Pancreas (tissue), 10 donors: ENCODE measurements around the gene ZNF280B. TPM values are rescaled to one million over a fixed set of nuclear protein-coding genes. Genes with fewer than 3 reads are reported as not detected.
"Not testable (repeated sequence)": the region's sequence is repeated elsewhere in the genome, so short reads cannot be mapped to it uniquely, and the experiment has no call there.

Source experiments
- ATAC-seq, 4 donors: fragments of 200-7000 bp; cut with Tn5 transposase; one replicate each; pipeline versions ENCODE4 v1.8.0 to v1.9.1; 2020; ENCODE audit warnings: mild to moderate bottlenecking in 4 of 4, moderate library complexity in 4 of 4
- DNase-seq, 6 donors: peaks; one replicate each; pipeline ENCODE4 v3.0.0-alpha.2; 2020
- FAIRE-seq: peaks from 2 replicates; lab custom pipeline; 2012; peaks lifted over from hg19 to GRCh38; lab: Jason Lieb, UNC
- H3K27ac ChIP-seq, 4 donors: fragments of 200-600 bp; sonication (generic); 1 replicate in 3 of 4; 2 replicates in 1 of 4; pipeline versions ENCODE4 v1.5.0 to v1.8.0; 2020
- H3K27me3 ChIP-seq, 4 donors: fragments of 200-600 bp; one replicate each; pipeline ENCODE4 v1.8.0; 2021
- H3K36me3 ChIP-seq, 3 donors: fragments of 200-600 bp; sonication (generic) in 1 of 3; one replicate each; pipeline versions ENCODE4 v1.5.0 to v1.8.0; 2020 to 2021
- H3K4me1 ChIP-seq, 3 donors: fragments of 200-600 bp; one replicate each; pipeline ENCODE4 v1.8.0; 2021
- H3K4me3 ChIP-seq, 4 donors: fragments of 200-600 bp; sonication (generic) in 2 of 4; one replicate each; pipeline versions ENCODE4 v1.5.0 to v1.8.0; 2020 to 2021
- H3K9me3 ChIP-seq, 4 donors: fragments of 200-600 bp; one replicate each; pipeline ENCODE4 v1.8.0; 2021
- CTCF ChIP-seq, 4 donors: fragments of 200-600 bp; sonication (generic) in 3 of 4; IDR thresholded peaks; one replicate each; pipeline versions ENCODE4 v1.5.0 to v1.8.0; 2021; ENCODE audit warnings: antibody characterized with exemption in 4 of 4
- WGBS, 2 donors: extraction: QIAGEN DNeasy Blood & Tissue Kit; methylation state at CpG; one replicate each; pipeline ENCODE4 v1.1.7; 2013; 5-methylcytosine and 5-hydroxymethylcytosine counted together
- intact Hi-C, 3 donors: fragments of 100-400 bp; cut with DNase I; formaldehyde crosslinking; loops; one replicate each; pipeline versions ENCODE4 v1.11.1 to v1.14.2; 2022
- polyA plus RNA-seq, 2 donors: library from polyadenylated mRNA; stranded (reverse); fragments of 200-250 nt; gene quantifications; one replicate each; pipeline ENCODE4 v1.2.3, GENCODE V29; 2013
- total RNA-seq, 6 donors: library from RNA; stranded (reverse); fragmentation: NEBNext Ultra II Directional in 4 of 6; extraction: Animal tissue kit (Norgen Biotek cat#: 25700) in 4 of 6; gene quantifications; one replicate each; pipeline versions ENCODE4 v1.2.1 to v1.2.4, GENCODE V29; 2021 to 2023
- donor health status: healthy with polysubstance abuse.
- donor health status: DM: no; HTN: no; CAD: no; lungs with moderate emphysema.
- donor health status: DM: no; HTN: no; CAD: no.
- donor health status: control.
- donor health status: control.
- donor health status: Bipolar disorder and iron deficiency.
- donor health status: DM: yes; HTN: yes; CAD: no.
- donor health status: DM: no; HTN: no; CAD: no.
- donor health status: DM: no; HTN: no; CAD: no.
- donor health status: DM: yes; HTN: yes; CAD: no.

The ZNF280B gene
- total and polyA plus RNA-seq, 8 donors, result 0.38 to 1.3 (median 0.89) TPM

- Histone ChIP-seq H3K36me3 (no peaks in the 10 kb centered on the region), H3K9me3 (no peaks in the 10 kb centered on the region), H3K27me3 (no peaks in the 10 kb centered on the region), H3K4me3 (no peak overlapping the region), H3K4me1 (no peaks in the 10 kb centered on the region), H3K27ac (no peak overlapping the region)
- TF ChIP-seq CTCF (IDR thresholded peaks at IDR 0.05), result no peak
- DNase-seq (no peak), ATAC-seq (no peak), FAIRE-seq (no peak)
- intact Hi-C loops, result no loop called here
- WGBS, 2 donors, result 70 to 81% methylated on average over 2 of the region's 2 CpGs
Observed at GRCh38 chr22:22474733-22475132, 33.8 kb downstream of the ZNF280B start.

GRCh38 chr22:22471104-22471503 is 37.4 kb downstream of the ZNF280B start:
- FAIRE-seq, H3K4me1 ChIP-seq, H3K27me3 ChIP-seq, H3K27ac ChIP-seq, H3K36me3 ChIP-seq, DNase-seq, H3K4me3 ChIP-seq, ATAC-seq, intact Hi-C loops, H3K9me3 ChIP-seq: not testable (repeated sequence)
- 85 to 86% methylated on average over 5 of the region's 5 CpGs for WGBS, 2 donors

GRCh38 chr22:22469527-22469926 is 39.0 kb downstream of the ZNF280B start:
- FAIRE-seq (no peak), ATAC-seq (no peak), DNase-seq (no peak)
- no peaks in the 10 kb centered on the region for H3K9me3 ChIP-seq
- H3K36me3 ChIP-seq, result no peaks in the 10 kb centered on the region
- no peak overlapping the region for H3K4me3 ChIP-seq
- no peak for TF ChIP-seq CTCF (IDR thresholded peaks at IDR 0.05)
- H3K4me1 ChIP-seq, result no peaks in the 10 kb centered on the region
- H3K27ac ChIP-seq, result no peak overlapping the region
- intact Hi-C loops, result loop anchor here in 1 of 3 donors (10.0 kb wide), 1 partner anchor 485 kb away; no protein-coding TSS in a partner anchor
- 59 to 68% methylated on average over 2 of the region's 2 CpGs for WGBS, 2 donors
- H3K27me3 ChIP-seq, result no peaks in the 10 kb centered on the region

GRCh38 chr22:22468794-22469469 is 39.6 kb downstream of the ZNF280B start:
- intact Hi-C loops, result loop anchor here in 1 of 3 donors (10.0 kb wide), 1 partner anchor 486 kb away; no protein-coding TSS in a partner anchor
- not testable (repeated sequence) for H3K27ac ChIP-seq, H3K4me3 ChIP-seq, FAIRE-seq, H3K27me3 ChIP-seq, DNase-seq, H3K36me3 ChIP-seq, ATAC-seq, H3K4me1 ChIP-seq, H3K9me3 ChIP-seq
- WGBS, 2 donors, result 86 to 88% methylated on average over 11 of the region's 11 CpGs

- FAIRE-seq, result no peak
- H3K36me3 ChIP-seq, result no peaks in the 10 kb centered on the region
- no peak for DNase-seq
- no peak for ATAC-seq
- no peak overlapping the region for H3K27ac ChIP-seq
- TF ChIP-seq CTCF (IDR thresholded peaks at IDR 0.05), result no peak
- H3K9me3 ChIP-seq, result no peaks in the 10 kb centered on the region
- H3K27me3 ChIP-seq, result peaks cover 0 to 8% (median 0%) of the 10 kb centered on the region in 4 donors
- WGBS, 2 donors, result 59 to 67% methylated on average over 1 of the region's 1 CpG
- no peaks in the 10 kb centered on the region for H3K4me1 ChIP-seq
- intact Hi-C loops, result loop anchor here in 1 of 3 donors (10.0 kb wide), 1 partner anchor 488 kb away; no protein-coding TSS in a partner anchor
- no peak overlapping the region for H3K4me3 ChIP-seq
Observed at GRCh38 chr22:22467112-22467511, 41.4 kb downstream of the ZNF280B start.

- no peak for TF ChIP-seq CTCF (IDR thresholded peaks at IDR 0.05)
- peaks cover 0 to 8% (median 3%) of the 10 kb centered on the region in 4 donors for H3K27me3 ChIP-seq
- no peak overlapping the region for H3K4me3 ChIP-seq
- no peaks in the 10 kb centered on the region for H3K9me3 ChIP-seq
- intact Hi-C loops, result loop anchor here in 1 of 3 donors (10.0 kb wide), 1 partner anchor 489 kb away; no protein-coding TSS in a partner anchor
- no peak overlapping the region for H3K27ac ChIP-seq
- H3K4me1 ChIP-seq, result no peaks in the 10 kb centered on the region
- DNase-seq (no peak), FAIRE-seq (no peak), ATAC-seq (no peak)
- WGBS, 2 donors, result 69 to 84% methylated on average over 1 of the region's 1 CpG
- no peaks in the 10 kb centered on the region for H3K36me3 ChIP-seq
Observed at GRCh38 chr22:22465782-22466181, 42.8 kb downstream of the ZNF280B start.
